ENCODE measurements around the gene JOSD2.
"Not testable (repeated sequence)": the region's sequence is repeated elsewhere in the genome, so short reads cannot be mapped to it uniquely, and the experiment has no call there.

The JOSD2 gene

DNA sequence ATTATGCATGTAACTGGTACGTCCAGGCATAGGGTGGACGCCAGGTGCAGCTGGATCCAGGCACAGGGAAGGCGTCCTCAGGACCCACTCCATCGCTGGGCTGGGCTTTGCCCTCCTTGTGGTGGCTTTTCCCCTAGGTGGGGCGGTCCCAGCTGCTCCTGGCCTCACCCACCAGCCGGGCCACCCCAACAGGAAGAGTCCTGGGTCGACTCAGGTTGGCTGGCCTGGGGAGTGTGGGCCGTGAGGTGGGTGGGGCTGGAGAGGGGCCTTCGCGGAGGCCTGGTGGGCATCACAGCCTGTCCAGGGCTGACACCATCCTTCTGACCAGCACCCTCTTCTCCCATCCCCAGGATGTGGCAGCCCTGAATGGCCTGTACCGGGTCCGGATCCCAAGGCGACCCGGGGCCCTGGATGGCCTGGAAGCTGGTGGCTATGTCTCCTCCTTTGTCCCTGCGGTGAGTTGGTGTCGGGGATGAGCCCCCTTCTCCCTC is 31.2 kb downstream of the JOSD2 start:
- Mint-ChIP-seq H3K27me3 (no peaks in the 10 kb centered on the region), H3K27ac (no peak overlapping the region), H3K36me3 (peaks cover 9% of the 10 kb centered on the region), H3K9me3 (no peaks in the 10 kb centered on the region), H3K4me3 (no peak overlapping the region), H3K4me1 (peaks cover 22% of the 10 kb centered on the region)

DNA sequence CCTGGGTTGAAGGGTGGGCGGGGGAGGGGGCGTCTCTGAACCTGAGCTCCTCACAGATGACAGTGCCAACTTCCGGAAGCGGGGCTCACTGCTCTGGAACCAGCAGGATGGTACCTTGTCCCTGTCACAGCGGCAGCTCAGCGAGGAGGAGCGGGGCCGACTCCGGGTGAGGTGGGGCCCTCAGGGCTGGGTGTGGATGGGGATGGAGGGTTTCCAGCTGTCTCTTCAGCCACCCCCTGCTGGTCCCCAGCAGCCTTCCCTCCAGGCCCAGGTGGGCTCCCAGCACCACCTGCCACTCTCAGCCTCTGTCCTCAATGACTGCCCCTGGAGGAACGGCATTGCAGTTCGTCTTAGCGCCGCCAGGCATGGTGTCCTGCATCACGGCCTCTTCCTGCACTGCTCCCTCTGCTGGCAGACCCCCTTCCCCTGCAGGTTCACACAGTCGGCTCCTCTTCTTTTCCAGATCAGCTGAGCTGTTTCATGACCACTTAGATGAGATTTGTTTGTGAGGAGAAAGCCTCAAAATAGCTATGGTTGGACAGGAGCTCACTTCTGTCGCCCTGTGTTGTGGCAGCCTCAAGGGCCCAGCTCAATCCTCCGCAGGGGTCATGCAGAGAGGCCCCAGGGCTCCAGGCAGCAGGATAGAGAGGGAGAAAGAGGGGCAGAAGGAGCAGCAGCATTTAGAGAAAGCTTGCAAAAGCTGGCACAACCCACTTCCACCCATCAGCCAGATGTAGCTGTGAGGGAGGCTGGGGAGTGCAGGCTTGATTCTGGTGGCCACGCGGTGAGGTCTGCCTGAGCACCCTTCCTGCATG is 31.9 kb downstream of the JOSD2 start:
- Mint-ChIP-seq H3K36me3 (peaks cover 9% of the 10 kb centered on the region), H3K4me1 (peaks cover 22% of the 10 kb centered on the region), H3K9me3 (no peaks in the 10 kb centered on the region), H3K27me3 (no peaks in the 10 kb centered on the region), H3K4me3 (peak overlapping the region; percentile 38), H3K27ac (no peak overlapping the region)

DNA sequence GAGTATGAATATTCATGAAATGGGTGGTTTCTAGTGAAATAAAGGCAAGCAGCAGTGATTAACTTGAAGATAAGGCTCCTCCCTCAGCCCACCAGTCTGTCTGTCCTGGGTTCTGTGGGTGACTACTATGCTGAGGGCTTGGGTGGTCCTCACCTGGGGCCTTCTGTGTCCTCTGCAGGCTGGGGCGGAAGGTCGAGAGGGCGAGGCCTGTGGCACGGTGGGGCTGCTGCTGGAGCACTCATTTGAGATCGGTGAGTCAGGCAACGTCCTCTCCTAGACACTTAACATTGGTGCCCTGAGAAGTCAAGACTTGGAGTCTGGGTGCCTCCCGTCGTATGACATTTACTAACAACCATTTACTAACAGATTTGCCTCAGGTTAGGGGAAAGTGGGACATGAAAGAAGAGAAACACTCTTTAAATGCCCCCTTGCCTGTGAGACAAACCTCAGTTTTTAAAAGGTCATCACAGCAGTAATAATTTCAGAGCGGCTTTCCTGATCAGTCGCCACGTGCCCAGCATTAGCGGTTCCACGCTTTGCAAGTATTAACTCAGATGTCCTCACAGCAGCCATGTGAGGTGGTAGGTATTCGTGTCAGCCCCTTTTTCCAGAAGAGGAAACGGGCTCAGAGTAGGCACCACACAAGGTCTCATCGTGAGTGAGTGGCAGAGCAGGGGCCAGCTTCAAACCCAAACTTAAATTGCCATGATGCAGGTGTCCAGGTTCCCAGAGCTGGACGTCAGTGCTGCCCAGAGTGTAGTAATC is 33.1 kb downstream of the JOSD2 start:
- H3K4me1 Mint-ChIP-seq, result peaks cover 22% of the 10 kb centered on the region
- peaks cover 7% of the 10 kb centered on the region for H3K36me3 Mint-ChIP-seq
- H3K4me3 Mint-ChIP-seq, result peak overlapping the region; percentile 98
- H3K9me3 Mint-ChIP-seq, result no peaks in the 10 kb centered on the region
- H3K27me3 Mint-ChIP-seq, result no peaks in the 10 kb centered on the region
- peak overlapping the region; percentile 63 for H3K27ac Mint-ChIP-seq

DNA sequence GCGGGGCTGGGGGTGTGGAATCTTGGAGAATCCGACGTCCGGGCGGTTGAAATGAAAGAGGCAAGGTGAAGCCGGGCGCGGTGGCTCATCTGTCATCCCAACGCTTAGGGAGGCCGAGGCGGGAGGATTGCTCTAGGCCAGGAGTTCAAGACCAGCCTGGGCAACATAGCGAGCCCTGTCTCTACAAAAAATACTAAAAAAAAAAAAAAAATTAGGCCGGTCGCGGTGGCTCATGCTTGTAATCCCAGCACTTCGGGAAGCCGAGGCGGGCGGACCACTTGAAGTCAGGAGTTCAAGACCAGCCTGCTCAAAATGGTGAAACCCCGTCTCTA is 34.1 kb downstream of the JOSD2 start:
- peak overlapping the region; percentile 98 for H3K4me3 Mint-ChIP-seq
- peak overlapping the region; percentile 97 for H3K27ac Mint-ChIP-seq
- H3K4me1 Mint-ChIP-seq, result peaks cover 22% of the 10 kb centered on the region
- no peaks in the 10 kb centered on the region for H3K9me3 Mint-ChIP-seq
- no peaks in the 10 kb centered on the region for H3K27me3 Mint-ChIP-seq
- H3K36me3 Mint-ChIP-seq, result peaks cover 7% of the 10 kb centered on the region

DNA sequence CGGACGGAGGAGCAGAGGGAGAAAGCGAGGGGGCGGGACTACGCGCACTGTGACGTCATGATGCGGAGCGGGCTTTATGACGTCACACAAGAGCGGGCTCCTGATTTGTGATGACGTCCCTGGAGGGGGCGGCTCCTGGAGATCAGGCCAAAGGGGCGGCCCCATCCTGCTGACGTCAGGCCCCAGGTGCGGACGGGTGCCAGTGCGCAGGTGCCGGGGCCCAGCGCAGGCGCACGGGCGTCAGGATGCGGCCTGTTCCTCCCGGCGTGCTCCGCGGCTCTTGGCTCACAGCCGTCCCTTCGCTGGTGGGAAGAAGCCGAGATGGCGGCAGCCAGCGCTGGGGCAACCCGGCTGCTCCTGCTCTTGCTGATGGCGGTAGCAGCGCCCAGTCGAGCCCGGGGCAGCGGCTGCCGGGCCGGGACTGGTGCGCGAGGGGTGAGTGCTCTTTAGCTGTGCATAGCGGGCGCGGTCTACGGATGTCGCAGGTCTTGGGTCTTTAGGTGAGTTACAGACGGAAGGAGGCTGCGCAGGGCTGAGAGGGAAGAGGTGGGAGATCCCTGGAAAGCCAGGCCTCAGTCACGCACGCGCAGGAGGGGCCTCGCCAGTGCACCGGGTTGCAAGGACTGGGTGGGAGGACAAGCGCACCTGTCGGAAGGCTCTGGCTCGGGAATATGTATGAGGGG is 34.6 kb downstream of the JOSD2 start, which contains the start of the genes EMC10 and GARIN5A:
Gene EMC10, plus strand, starts transcription at position 284 of the 683 bp plus-strand sequence. Its CDS starts 38 bp downstream, at position 322.
Gene GARIN5A, minus strand, starts transcription at position 625 of the 683 bp plus-strand sequence. Its CDS starts 460 bp downstream, at position 165.
- Mint-ChIP-seq H3K36me3 (peaks cover 7% of the 10 kb centered on the region), H3K4me3 (peak within 1 kb of the TSS; percentile 98), H3K27me3 (no peaks in the 10 kb centered on the region), H3K27ac (peak within 1 kb of the TSS; percentile 97), H3K9me3 (no peaks in the 10 kb centered on the region), H3K4me1 (peaks cover 22% of the 10 kb centered on the region)

DNA sequence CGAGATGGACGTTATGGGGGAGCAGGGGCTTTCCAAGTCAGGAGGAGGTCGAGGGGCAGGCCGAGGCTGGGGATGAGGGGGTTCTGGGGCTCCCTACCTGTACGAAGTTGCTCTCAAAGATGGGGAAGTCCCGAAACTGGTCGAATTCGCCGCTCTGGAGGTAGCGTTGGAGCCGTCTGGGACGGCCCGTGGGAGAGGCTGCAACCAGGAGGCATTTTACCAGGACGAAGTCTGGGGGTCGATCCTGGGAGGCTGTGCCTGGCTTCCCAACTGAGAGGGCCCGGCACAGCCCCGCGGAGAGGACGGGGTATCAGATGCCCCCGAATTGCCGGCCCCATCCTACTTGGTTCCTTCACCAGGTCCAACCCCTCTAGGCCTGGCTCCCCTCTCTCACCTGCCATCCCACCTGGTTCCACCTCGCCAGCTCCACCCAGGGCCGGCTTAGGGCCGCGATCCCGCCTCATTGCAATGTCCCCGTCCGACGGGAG is 35.2 kb downstream of the JOSD2 start:
- H3K36me3 Mint-ChIP-seq, result peaks cover 7% of the 10 kb centered on the region
- H3K27ac Mint-ChIP-seq, result peak overlapping the region; percentile 97
- peak overlapping the region; percentile 98 for H3K4me3 Mint-ChIP-seq
- no peaks in the 10 kb centered on the region for H3K9me3 Mint-ChIP-seq
- peaks cover 22% of the 10 kb centered on the region for H3K4me1 Mint-ChIP-seq
- H3K27me3 Mint-ChIP-seq, result no peaks in the 10 kb centered on the region

DNA sequence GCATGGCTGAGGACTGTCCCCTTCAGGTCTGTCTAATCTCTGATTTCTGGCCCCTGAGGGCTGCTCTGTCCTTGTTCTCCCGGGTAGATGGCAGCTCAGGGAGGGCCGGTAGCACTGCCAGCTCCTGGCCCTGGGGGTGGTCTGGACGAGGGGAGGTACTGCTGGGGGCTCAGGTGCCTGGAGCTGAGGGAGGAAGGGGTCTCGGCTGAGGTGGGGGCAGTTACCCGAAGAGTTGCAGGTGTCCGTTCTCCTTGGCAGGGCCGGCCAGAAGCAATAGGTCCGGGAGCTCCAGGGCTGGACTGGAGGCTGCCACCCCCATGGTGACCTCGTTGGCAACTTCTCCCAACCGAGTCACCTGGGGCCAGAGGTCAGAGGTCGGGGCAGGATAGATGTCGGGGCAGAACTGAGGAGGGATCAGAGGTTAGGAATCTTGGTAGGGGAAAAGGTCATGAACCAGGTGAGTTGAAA is 35.9 kb downstream of the JOSD2 start:
- H3K27ac Mint-ChIP-seq, result peak overlapping the region; percentile 84
- H3K4me1 Mint-ChIP-seq, result peaks cover 22% of the 10 kb centered on the region
- peak overlapping the region; percentile 98 for H3K4me3 Mint-ChIP-seq
- H3K36me3 Mint-ChIP-seq, result peaks cover 7% of the 10 kb centered on the region
- no peaks in the 10 kb centered on the region for H3K27me3 Mint-ChIP-seq
- H3K9me3 Mint-ChIP-seq, result no peaks in the 10 kb centered on the region

DNA sequence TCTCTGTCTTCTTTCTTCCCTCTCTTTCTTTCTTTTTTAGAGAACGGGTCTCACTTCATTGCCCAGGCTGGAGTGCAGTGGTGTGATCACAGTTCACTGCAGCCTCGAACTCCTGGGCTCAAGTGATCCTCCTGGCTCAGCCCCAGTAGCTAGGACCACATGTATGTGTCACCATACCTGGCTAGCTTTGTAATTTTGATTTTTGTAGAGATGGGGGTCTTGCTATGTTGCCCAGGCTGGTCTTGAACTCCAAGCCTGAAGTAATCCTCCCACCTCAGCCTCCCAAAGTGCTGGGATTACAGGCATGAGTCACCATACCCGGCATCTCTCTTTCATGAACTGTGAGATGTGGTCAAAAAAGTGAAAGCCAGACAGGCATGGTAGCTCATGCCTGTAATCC is 37.7 kb downstream of the JOSD2 start:
- H3K27me3 Mint-ChIP-seq, H3K4me3 Mint-ChIP-seq, H3K36me3 Mint-ChIP-seq, H3K9me3 Mint-ChIP-seq, H3K27ac Mint-ChIP-seq: not testable (repeated sequence)
- peaks cover 17% of the 10 kb centered on the region for H3K4me1 Mint-ChIP-seq

DNA sequence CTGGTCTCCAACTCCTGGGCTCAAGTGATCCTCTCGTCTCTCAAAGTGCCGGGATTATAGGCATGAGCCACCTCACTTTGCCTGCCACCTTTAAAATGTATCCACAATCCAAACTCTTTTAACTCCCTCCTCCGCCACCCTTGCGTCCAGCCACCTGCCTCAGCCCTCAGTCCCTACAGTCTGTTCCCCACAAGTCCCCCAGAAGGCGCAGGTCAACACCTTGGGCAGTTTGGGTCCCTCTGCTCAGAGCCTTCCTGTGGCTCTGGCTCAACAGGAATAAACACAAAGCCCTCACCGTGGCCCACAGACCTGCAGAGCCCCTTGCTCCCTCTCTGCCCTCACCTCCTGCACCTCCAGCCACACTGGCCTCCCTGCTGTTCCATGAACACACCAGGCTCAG is 42.2 kb downstream of the JOSD2 start:
- no peaks in the 10 kb centered on the region for H3K4me1 Mint-ChIP-seq
- H3K9me3 Mint-ChIP-seq, result no peaks in the 10 kb centered on the region
- H3K27ac Mint-ChIP-seq, result no peak overlapping the region
- H3K27me3 Mint-ChIP-seq, result peaks cover 2% of the 10 kb centered on the region
- H3K36me3 Mint-ChIP-seq, result no peaks in the 10 kb centered on the region
- no peak overlapping the region for H3K4me3 Mint-ChIP-seq

DNA sequence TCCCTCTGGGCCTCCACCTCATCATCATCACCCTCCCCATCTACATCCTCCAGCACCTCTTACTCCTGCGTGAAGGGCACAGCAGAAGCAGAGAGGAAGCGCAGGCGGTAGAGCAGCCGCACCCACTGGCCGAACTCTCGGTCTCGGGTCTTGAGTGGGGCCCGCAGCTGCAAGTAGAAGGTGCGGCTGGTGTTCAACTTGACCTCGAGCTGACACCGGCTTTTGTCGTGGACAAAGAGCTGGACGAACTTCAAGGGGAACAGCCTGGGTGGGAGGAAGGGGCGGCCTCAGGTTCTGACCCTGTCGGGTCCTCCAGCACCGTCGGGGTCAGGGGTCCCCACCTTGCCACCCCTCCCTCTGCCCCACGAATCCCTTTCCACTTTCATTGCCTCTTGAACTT is 43.4 kb downstream of the JOSD2 start:
- no peaks in the 10 kb centered on the region for H3K36me3 Mint-ChIP-seq
- H3K4me3 Mint-ChIP-seq, result no peak overlapping the region
- H3K27me3 Mint-ChIP-seq, result peaks cover 2% of the 10 kb centered on the region
- H3K27ac Mint-ChIP-seq, result no peak overlapping the region
- no peaks in the 10 kb centered on the region for H3K9me3 Mint-ChIP-seq
- no peaks in the 10 kb centered on the region for H3K4me1 Mint-ChIP-seq

DNA sequence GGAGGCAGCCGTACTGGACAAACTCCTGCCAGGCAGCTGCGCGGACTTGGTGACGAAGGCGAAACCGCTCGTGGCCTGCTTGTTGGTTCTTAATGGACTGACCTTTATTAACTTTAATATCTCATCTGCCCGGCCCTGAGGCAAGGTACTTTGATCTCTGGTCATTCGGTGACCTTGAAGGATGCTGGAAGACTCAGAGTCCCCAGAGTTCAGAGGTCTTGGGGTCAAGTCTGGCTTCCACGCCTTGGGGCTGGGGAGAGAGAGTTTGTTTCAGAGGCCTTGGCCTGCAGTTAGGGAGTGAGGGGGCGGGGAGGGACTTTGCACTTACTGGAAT is 44.3 kb downstream of the JOSD2 start:
- no peaks in the 10 kb centered on the region for H3K4me1 Mint-ChIP-seq

DNA sequence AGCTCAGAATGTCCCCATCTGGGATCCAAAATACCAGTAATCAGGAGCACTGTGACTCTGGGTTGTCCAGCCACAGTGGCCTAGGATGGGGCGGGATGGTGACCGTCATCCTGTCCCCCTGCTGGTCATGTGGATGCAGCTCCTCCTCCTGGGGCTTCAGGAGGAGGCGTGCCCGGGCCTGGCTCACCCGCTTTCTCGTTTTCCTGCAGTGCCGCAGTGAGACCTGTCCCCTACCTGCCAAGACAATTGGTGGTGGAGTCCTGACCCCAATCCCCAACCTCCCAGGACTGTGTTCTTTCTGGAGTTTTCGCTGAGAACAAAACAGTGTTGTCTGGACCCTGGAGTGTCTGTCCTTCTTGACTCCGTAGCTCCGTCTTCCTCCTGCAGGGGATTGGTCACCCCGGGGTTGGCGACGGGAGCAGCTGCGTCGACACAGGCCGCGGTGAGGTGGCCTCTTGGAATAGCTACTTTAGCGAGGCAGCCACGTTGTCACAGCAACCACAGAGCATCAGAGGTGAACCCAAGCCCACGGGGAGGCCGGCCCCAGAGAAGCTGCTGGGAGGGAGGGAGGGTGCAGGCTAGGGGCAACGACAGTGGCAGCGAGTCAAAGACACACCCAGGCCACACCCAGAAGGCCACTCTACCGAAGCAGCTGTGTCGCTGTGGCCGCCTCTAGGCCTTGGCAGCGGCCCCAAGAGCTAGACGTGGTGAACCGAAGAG is 44.8 kb downstream of the JOSD2 start:
- H3K36me3 Mint-ChIP-seq, result no peaks in the 10 kb centered on the region
- peaks cover 2% of the 10 kb centered on the region for H3K27me3 Mint-ChIP-seq
- no peak overlapping the region for H3K4me3 Mint-ChIP-seq
- H3K4me1 Mint-ChIP-seq, result no peaks in the 10 kb centered on the region
- no peak overlapping the region for H3K27ac Mint-ChIP-seq
- H3K9me3 Mint-ChIP-seq, result no peaks in the 10 kb centered on the region

More for the DNA sequence above, 44.3 kb downstream of the JOSD2 start:
- Mint-ChIP-seq H3K4me3 (no peak overlapping the region), H3K36me3 (no peaks in the 10 kb centered on the region), H3K27ac (no peak overlapping the region), H3K27me3 (peaks cover 2% of the 10 kb centered on the region), H3K9me3 (no peaks in the 10 kb centered on the region)

DNA sequence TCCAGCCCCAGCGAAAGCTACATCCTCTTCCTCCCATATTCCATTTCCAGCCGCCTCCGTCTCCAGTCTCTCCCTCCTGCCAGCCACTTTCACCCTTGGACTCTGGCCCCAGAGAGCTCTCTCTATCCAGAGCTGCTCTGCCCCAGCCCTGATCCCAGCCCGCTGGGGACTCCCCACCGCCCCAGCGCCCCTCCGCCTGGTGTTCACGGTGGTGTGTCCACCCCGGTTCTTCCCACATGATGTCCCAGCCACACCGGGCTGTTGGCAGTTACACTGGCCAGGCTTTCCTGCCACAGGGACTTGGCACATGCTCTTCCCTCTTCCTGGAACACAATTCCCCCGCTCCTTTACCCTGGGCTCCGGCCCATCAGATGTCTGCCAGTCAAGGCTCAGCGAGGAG is 46.0 kb downstream of the JOSD2 start:
- Mint-ChIP-seq H3K4me3 (no peak overlapping the region), H3K9me3 (no peaks in the 10 kb centered on the region), H3K4me1 (peaks cover 5% of the 10 kb centered on the region), H3K27me3 (peaks cover 7% of the 10 kb centered on the region), H3K27ac (no peak overlapping the region), H3K36me3 (no peaks in the 10 kb centered on the region)

DNA sequence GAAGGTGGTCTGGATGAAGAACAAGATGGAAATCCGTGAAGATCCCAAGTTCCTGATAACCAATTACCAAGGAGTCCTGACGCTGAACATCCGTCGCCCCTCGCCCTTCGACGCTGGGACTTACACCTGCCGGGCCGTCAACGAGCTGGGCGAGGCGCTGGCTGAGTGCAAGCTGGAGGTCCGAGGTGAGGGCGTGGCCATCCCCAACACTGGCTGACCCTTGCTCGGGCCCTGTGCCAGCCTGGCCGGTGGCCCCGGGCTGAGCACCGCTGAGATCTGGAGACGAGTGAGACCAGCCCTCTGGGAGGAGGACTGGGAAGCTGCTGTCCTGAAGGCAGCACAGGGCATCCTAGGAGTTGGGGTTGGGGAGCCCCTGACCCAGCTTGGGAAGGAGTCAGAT is 46.6 kb downstream of the JOSD2 start:
- Mint-ChIP-seq H3K4me1 (peaks cover 7% of the 10 kb centered on the region), H3K27ac (no peak overlapping the region), H3K4me3 (no peak overlapping the region), H3K27me3 (peaks cover 9% of the 10 kb centered on the region), H3K9me3 (no peaks in the 10 kb centered on the region), H3K36me3 (no peaks in the 10 kb centered on the region)

DNA sequence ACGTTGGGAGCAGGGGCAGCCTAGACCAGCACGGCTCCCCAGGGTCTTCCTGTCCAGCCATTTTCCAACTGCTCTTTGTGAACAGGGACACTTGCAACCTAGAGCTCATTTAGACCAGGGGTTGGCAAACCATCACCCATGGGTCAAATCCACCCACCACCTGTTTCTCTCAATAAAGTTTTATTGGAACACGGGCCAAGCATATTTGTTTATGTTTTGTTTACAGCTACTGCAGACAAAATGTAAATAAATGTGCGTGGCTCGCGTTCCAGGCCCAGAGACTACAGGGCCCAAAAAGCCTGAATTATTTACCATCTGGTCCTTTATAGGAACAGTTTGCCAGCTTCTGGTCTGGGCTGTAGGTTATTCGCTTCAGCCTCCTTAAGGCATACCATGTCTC is 48.0 kb downstream of the JOSD2 start:
- H3K4me3 Mint-ChIP-seq, result no peak overlapping the region
- H3K27me3 Mint-ChIP-seq, result peaks cover 8% of the 10 kb centered on the region
- H3K27ac Mint-ChIP-seq, result no peak overlapping the region
- no peaks in the 10 kb centered on the region for H3K9me3 Mint-ChIP-seq
- H3K36me3 Mint-ChIP-seq, result no peaks in the 10 kb centered on the region
- H3K4me1 Mint-ChIP-seq, result peaks cover 7% of the 10 kb centered on the region
